ENCODE measurements around the gene FRAS1.

FRAS1 gene

GRCh38 chr4:78218260-78218659 is 161.1 kb downstream of the FRAS1 start:
- TF ChIP-seq CTCF (IDR thresholded peaks at IDR 0.05; ENCODE audit: low read depth, low read length) = no peak
- no peak overlapping the region for H3K4me3 ChIP-seq (ENCODE audit: low read depth, low read length)

DNA sequence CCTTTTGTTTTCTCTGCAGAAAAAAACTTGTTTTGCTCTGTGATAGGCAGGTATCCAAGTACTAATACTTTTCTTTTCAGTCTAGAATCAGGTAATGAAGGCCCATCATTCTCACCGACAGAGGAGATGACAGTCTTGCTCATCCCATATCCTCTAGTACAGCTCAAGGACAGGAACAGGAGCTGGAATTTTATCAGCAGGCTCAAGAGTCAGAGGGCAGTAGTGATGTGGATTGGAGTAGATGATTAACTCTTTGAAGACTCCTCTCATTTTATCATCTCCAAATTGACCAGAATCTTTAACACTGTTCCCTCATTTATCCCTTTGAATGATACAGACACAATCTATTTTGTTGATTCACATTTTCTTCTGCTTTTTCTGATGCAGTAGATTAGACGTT is 162.7 kb downstream of the FRAS1 start:
- H3K4me3 ChIP-seq (ENCODE audit: low read depth, low read length) = no peak overlapping the region
- no peak for TF ChIP-seq CTCF (IDR thresholded peaks at IDR 0.05; ENCODE audit: low read depth, low read length)

DNA sequence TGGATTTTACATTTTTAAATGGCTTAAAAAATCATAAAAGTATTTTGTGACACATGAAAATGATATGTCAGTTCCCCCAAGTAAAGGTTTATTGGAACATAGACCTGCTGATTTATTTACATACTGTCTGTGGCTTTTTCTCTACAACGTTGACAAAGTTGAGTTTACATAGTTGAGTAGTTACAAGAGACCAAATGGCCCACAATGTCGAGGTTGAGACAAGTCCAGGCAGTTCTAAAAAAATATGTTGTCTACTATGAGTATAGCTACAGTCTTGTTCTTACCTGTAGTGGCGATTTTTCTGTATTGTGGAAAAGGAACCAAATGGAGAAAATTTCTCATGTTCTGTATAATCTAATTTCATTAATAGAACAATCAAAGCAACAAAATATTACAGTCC is 163.2 kb downstream of the FRAS1 start:
- TF ChIP-seq CTCF (IDR thresholded peaks at IDR 0.05; ENCODE audit: low read depth, low read length) = no peak
- no peak overlapping the region for H3K4me3 ChIP-seq (ENCODE audit: low read depth, low read length)

DNA sequence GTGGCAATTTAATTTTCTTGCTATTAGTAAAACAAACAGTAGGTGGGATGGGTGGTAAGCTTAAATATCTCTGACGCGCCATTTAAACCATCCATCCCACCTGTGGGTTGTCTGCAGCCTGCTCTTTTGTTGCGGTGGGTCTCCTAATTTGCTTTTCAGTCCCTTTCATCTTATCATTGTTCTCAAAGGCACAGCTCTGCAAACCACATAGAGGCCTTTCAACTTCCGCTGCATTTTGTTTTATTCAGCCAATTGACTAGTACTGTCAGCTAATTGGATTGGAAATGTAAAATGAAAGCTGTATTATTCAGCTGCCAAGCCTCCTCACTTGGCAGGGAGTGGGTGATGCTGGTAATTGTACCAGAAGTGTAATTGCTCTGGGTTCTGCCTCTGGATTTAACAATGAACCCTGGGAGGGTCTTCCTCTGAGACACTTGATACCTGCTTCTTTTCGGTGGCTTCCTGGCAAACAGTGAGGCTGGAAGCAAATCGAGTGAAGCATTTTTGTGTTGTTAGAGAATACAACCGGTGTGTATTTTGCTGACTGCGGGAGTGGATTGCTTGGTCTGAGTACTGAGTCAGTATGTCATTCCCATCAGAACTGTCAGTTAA is 165.6 kb downstream of the FRAS1 start:
- H3K4me3 ChIP-seq (ENCODE audit: low read depth, low read length) = no peak overlapping the region
- TF ChIP-seq CTCF (IDR thresholded peaks at IDR 0.05; ENCODE audit: low read depth, low read length) = no peak

- no peak for TF ChIP-seq CTCF (IDR thresholded peaks at IDR 0.05; ENCODE audit: low read depth, low read length)
- no peak overlapping the region for H3K4me3 ChIP-seq (ENCODE audit: low read depth, low read length)
These were observed 168.1 kb downstream of the FRAS1 start for GRCh38 chr4:78225236-78225635.

GRCh38 chr4:78226279-78226678 is 169.2 kb downstream of the FRAS1 start:
- TF ChIP-seq CTCF (IDR thresholded peaks at IDR 0.05; ENCODE audit: low read depth, low read length) = no peak
- H3K4me3 ChIP-seq (ENCODE audit: low read depth, low read length) = no peak overlapping the region

- H3K4me3 ChIP-seq (ENCODE audit: low read depth, low read length) = no peak overlapping the region
- no peak for TF ChIP-seq CTCF (IDR thresholded peaks at IDR 0.05; ENCODE audit: low read depth, low read length)
These were observed 170.4 kb downstream of the FRAS1 start for GRCh38 chr4:78227411-78228057.
